Stimulated activated CD8-positive, alpha-beta memory T cell treated with anti-CD3 and anti-CD28 coated beads, Interleukin-7, amount 100 ng/mL, for 48 hours (primary cell): Measurements from ENCODE around the gene FGG.

ENCODE experiments used
- DNase-seq, 2 donors: peaks; one replicate each; pipeline ENCODE4 v3.0.0-alpha.2; 2020; ENCODE audit warnings: low read depth in 1 of 2; ENCODE audit errors: extremely low read depth in 1 of 2

FGG gene

DNA sequence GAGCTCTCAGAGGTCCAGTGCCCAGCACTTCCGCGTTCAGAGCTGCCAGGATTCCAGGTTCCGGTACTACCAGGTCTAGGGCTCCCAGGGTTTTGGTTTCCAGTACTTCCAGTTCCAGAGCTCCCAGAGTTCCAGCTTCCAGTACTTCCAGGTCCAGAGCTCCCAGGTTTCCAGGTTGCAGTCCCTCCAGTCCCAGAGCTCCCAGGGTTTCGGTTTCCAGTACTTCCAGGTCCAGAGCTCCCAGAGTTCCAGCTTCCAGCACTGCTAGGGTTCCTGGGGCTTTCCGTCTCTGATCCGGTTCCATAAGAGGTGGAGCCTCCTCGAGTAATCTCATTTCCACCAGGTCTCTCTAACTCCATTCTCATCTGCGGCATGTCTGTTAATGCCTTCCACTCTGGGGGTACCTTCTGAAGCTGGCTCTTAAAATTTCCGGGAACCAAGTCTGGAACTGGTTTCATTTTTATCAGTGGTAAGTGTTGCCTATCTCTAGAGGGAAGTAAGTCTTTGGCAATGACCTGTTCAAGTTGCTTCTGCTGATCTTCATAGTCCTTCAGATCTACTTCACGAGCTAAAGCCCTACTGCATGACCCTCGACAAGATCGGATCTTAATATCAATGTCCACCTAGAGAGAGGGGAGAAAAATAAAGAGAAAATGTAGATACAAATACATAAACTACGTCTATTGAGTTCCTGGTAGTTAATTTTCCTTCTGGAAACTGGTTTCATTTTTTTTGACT is 26.0 kb downstream of the FGG start:
- no peak for DNase-seq

DNA sequence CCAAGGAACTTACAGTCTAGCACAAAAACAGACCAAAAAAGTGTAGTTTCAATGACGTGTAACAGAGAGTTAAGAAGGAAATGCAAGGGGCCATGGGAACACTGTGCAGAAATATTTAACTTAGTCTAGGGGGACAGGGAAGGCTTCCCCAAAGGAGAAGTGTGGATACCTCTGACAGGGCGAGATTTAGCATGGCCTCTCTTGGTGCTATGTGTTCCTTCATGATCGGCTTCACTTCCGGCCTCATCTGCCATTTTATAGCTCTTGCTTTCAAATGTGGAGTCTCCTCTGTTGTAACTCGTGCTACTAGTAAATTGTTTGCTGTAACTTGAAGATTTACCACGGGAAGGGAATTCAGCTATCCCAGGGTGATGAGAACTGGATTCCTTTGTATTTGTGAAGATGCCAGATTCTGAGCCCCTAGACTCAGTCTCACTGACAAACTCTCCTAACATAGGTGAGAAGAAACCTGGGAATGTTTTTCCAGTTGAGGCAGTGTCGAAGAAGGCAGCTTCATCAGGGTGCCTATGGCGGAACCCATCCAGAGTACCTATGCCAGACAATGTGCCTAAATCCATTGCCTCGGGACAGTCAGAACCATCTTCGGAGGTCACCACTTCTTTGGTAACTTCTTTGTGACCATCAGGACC is 27.0 kb downstream of the FGG start:
- DNase-seq: no peak

DNA sequence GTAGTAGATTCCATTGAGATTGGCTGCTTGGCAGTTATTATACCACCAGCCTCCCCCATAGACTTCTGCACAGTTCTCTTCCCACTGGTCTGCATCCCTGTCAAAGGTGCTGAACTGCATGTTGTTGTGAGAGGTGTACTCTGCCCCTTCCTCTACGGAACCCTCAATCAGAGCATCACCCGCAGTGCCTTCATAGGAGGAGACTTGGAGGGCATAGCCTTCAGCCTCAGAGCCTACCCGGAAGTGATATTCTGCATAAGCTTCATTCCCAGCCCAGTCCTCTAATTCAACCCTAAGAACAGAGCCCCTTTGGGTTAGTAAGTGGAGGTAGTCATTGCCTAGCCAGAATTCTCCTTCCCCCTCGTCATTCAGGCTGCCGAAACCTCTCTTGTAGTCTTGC is 28.2 kb downstream of the FGG start:
- no peak for DNase-seq

DNA sequence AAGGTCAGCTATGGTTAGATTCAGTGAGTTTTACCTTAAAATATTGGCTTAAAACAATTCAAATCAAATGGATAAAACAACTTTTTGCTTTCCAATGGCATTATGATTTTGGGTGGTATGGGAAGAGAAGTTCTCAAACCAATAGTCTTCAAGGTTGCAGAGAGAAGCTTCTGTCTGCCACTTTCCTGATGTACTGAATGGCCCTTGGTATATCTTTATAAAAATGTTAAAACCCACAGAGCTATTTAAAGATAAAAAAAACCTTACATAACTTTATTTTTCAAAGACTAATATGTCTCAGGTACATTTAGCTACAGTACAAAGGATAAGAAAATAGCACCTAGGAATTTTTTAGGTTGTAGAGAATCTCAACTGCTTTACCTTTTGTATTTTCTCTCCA is 28.8 kb downstream of the FGG start:
- DNase-seq: no peak

DNA sequence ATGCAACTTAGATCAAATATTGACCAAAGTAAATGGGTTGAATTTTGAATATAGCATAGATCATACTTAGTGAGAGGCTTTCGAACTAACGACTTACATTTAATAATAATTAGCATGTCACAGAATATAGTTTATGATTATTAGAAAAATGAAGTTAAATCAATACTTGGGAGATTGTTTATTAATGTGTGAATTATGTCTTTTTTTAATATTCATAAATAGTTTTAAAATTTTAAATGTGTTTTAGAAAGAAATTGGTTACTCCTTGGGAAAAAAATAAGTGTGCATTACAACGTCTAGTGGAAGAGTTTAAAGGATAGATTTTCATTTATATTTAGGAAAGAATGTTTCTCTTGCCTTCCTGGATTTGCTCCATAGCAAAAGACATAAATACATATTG is 29.2 kb downstream of the FGG start:
- DNase-seq: no peak

DNA sequence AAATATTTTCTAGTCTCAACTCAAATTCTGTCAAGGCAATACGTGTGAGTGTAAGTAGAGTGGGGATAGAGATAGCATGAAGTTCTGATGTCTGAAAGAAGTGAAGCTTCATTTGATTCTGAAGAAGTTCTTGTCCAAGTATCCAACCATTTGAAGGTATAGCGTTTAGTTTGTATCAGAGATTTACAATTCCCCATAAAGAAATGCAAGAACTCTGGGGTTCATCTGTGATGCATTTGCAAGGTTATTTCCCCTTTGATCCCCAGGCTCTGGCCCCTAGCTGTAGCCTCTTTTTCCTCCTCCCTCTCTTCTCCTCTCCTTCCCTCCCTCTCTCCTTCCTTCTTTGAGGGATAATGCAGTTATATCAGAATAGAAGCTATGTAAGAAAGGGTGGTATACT is 29.7 kb downstream of the FGG start:
- no peak for DNase-seq

DNA sequence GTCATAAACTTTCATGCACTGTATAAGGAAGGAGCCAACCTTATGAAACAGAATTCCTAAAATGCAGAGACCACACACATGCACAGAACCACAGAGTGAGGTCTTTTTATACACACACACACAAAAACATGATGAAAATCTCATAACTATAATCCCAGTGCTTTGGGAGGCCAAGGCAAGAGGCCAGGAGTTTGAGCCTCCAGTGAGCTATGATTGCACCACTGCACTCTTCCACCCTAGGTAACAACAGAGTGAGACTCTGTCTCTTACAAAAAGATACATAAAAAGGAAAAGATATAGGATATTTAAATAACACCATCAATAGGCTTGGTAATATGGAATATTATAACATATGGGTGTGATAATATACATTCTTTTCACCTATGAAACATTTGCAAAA is 32.5 kb downstream of the FGG start:
- DNase-seq: no peak

DNA sequence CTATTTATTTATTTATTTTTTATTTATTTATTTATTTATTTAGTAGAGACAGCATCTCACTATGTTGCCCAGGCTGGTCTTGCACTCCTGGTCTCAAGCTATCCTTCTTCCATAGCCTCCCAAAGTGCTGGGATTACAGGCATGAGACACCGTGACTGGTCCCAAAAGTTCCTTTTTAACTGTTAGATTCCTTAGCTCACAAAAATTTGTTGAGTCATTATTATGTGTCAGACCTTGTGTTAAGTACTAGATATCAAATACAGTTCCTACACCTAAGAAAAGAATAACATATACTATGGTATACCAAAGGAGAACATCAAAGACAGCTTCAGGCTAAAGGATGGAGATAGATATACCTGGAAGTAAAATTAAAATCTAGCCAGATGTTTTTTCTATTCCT is 33.5 kb downstream of the FGG start:
- DNase-seq: no peak

DNA sequence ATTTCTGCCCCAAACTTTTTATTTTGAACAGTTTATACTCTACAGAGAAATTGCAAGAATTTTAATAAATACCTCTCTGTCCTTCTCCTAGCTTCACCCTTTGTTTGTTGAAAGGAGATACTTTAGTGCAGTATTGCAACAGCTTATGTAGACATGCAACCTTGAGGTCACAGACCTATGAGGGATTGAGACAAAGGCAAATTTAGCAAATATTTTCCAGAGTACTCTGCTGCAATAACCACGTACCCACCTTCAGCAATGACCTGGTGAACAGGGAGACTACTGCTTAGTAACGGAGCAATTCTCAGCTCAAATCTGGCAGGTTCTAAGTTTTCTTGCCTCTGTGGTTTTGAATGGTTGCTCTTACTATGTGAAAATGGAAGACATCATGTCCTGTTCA is 35.1 kb downstream of the FGG start:
- no peak for DNase-seq

DNA sequence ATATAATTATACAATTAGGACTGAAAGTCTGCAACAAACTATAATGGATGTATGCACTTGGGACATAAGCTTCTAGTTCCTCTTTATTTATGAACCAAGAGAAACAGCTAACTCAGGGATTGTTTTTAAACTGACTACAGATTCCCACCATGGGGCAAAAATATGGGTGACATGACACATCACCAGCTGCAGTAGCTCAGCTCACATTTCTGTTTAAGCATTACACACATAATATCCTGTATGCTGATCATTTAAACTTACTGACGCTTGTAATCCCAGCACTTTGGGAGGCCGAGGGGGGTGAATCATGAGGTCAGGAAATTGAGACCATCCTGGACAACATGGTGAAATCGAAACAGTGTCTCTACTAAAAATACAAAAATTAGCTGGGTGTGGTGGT is 38.1 kb downstream of the FGG start:
- DNase-seq: no peak

DNA sequence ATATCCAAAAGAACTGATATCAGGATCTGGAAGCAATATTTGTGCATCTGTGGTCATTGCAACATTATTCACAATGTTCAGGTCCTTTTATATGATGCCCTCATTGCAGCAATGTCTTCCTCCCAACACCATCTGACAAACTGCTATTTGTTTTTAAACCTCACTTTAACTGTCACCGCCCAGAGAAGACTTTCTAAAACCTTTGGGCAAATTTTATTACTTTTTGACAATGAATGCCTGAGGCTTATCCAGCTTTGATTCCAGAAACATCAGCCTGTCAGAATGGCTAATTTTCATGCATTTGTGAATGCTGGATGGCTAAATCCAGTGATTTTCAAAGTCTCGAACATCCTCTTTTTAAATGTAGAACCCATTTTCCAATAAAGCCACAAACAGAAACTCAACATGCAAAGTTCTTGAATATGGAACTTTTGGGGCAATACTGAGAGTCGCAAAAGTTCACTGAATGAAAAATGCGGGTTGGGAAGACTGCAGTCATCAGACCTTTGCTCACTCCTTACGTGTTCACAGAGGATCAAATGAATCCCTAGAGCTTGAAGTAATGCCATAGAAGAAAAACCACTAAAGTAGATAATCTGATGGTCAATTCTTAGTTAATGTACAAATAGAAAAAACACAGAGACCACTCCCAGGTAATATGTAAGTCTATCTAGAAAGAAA is 39.1 kb downstream of the FGG start:
- no peak for DNase-seq

DNA sequence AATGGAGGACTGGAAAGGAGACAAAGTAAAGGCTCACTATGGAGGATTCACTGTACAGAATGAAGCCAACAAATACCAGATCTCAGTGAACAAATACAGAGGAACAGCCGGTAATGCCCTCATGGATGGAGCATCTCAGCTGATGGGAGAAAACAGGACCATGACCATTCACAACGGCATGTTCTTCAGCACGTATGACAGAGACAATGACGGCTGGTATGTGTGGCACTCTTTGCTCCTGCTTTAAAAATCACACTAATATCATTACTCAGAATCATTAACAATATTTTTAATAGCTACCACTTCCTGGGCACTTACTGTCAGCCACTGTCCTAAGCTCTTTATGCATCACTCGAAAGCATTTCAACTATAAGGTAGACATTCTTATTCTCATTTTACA is 42.9 kb downstream of the FGG start:
- DNase-seq: no peak

DNA sequence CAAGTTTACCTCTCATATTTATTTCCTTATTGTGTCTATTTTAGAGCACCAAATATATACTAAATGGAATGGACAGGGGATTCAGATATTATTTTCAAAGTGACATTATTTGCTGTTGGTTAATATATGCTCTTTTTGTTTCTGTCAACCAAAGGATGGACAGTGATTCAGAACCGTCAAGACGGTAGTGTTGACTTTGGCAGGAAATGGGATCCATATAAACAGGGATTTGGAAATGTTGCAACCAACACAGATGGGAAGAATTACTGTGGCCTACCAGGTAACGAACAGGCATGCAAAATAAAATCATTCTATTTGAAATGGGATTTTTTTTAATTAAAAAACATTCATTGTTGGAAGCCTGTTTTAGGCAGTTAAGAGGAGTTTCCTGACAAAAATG is 43.4 kb downstream of the FGG start:
- no peak for DNase-seq

DNA sequence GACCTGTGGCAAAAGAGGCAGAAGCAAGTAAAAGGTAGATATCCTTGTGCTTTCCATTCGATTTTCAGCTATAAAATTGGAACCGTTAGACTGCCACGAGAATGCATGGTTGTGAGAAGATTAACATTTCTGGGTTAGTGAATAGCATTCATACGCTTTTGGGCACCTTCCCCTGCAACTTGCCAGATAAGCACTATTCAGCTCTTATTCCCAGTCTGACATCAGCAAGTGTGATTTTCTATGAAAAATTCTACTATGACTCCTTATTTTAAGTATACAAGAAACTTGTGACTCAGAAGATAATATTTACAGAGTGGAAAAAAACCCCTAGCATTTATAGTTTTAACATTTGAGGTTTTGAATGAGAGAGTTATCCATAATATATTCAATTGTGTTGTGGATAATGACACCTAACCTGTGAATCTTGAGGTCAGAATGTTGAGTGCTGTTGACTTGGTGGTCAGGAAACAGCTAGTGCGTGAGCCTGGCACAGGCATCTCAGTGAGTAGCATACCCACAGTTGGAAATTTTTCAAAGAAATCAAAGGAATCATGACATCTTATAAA is 45.7 kb downstream of the FGG start:
- DNase-seq: no peak

DNA sequence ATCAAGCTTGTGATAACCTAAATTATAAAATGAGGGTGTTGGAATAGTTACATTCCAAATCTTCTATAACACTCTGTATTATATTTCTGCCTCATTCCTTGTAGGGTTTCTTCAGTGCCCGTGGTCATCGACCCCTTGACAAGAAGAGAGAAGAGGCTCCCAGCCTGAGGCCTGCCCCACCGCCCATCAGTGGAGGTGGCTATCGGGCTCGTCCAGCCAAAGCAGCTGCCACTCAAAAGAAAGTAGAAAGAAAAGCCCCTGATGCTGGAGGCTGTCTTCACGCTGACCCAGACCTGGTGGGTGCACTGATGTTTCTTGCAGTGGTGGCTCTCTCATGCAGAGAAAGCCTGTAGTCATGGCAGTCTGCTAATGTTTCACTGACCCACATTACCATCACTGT is 46.8 kb downstream of the FGG start:
- DNase-seq: no peak

DNA sequence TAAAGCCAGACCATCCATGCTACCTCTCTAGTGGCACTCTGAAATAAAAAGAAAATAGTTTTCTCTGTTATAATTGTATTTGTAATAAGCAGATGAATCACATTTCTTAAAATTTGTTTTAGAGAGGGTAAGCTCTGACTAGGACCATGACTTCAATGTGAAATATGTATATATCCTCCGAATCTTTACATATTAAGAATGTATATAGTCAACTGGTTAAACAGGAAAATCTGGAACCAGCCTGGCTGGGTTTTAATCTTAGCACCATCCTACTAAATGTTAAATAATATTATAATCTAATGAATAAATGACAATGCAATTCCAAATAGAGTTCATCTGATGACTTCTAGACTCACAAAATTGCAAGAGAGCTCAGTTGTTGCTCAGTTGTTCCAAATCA is 48.1 kb downstream of the FGG start:
- DNase-seq: no peak

DNA sequence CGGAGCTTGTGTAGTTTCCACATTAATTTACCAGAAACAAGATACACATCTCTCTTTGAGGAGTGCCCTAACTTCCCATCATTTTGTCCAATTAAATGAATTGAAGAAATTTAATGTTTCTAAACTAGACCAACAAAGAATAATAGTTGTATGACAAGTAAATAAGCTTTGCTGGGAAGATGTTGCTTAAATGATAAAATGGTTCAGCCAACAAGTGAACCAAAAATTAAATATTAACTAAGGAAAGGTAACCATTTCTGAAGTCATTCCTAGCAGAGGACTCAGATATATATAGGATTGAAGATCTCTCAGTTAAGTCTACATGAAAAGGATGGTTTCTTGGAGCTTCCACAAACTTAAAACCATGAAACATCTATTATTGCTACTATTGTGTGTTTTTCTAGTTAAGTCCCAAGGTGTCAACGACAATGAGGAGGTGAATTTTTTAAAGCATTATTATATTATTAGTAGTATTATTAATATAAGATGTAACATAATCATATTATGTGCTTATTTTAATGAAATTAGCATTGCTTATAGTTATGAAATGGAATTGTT is 49.7 kb downstream of the FGG start, which contains the start of gene FGB:
Gene FGB, plus strand, starts transcription at position 315 of the 558 bp plus-strand sequence. Its CDS starts 8 bp downstream, at position 323.
- DNase-seq: no peak

DNA sequence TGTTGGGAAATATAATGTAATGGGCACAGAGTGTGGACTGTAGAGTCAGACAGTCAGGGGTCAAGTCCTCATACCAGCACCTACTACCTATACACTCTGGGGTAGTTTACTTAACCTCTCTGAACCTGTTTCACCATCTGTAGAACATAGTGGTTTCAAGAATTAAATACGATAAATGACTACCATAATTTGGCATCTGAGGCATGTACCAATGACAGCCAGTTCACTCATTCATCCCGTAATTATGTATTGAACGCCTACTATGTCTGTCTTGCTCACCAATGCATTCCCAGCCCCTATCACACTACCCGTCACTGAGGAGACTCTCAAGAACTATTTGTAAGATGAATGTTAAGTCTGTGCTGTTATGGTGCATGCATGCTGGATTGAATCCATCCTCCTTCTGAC is 51.6 kb downstream of the FGG start:
- no peak for DNase-seq

DNA sequence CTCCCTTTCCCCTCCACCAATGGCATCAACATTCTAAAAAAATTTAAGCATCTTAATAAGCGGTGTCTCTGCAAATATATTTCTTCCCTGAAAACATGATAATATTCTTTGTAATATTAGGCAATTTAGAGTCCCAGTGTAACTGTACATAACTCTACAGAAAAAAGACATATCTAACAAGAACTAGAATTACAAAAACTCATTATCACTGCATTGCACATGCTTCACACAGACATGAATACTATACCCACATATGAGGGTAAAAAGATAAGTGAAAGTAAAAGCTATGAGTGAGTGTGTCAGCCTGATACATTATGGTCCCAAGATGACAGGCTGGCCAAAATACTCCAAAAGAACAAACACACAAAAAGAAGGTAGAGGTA is 52.0 kb downstream of the FGG start:
- no peak for DNase-seq

DNA sequence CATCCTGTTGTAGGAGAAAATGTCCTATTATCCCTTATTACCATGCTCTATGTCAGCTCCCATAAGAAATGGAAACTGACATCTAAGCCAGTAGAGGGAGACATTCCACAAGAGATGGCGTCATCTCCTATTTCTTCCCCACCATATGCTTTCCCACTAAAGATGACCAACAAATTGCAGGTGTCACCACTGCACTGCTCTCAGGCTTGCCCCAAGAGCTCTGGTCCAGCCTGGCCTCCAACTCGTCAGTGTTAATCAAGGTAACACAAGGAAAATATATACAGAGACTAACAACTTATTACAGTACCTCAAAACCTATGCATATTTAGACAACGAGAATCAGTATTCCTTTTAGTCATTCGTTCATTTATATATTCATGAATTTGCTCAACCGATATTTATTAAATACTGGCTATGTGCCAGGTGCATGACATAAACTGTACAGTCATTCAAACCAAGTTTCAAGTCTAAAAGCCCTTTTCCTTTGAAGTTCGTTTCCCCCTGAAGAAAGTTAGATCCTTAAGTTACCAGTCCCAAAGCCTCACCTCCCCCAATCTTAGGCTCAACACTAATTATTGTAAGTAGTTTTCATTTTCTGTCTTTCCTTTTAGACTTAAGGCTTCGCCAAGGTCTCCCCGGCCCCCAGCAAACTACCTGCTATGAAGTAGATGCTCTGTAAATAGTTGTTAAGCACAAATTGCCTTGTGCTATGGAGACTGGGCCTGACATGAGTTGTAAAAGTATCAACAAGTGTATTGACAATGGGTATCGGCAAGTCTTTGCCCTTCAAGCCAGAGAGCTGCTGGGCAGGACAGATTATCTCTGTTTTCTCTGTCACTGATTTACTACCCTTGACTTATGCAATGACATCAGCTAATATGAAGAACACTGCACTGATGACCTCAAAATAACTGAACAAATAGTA is 52.7 kb downstream of the FGG start:
- no peak for DNase-seq

DNA sequence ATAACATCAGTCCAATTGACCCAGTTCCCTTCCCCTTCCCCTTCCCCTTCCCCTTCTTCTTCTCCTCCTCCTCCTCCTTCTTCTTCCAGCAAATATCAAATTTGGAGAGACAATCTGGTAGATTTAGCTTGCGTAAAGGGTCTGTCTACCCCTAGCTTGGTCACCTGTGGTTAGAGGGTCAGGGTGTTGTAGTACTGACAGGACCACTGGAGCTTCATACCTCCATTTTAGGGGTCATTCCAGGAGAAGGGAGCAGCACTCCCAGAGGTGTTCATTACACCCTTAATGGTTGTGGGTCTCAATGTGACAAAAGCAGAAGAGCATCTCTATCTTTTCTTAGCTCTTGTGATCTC is 53.3 kb downstream of the FGG start:
- DNase-seq: no peak
